ENCODE measurements around the gene RHOG.
"Not testable (repeated sequence)": the region's sequence is repeated elsewhere in the genome, so short reads cannot be mapped to it uniquely, and the experiment has no call there.

Gene RHOG

DNA sequence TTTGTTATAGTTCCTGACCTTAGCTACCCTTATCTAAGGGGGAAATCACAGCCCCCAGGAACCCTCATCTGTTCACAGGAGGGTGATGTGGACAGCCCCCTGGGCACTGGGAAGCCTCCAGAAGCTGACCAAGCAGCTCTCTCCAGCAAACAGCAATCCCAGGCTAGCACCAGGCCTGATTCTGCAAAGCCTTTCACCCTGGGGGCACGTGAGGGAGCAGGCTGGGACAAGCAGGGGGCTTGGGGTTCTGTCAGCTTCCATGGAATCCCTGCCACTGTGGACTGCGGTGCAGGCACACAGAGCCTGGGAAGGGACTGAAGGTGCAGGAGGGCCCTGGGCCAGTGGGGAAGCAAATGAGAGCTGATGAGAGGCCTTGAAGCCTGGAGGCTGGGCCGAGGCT lies 30.3 kb downstream of the RHOG start:
- no peak for DNase-seq (ENCODE audit: low spot score)

- DNase-seq (ENCODE audit: low spot score), result no peak
These were observed 31.2 kb downstream of the RHOG start for GRCh38 chr11:3809624-3809928.

DNA sequence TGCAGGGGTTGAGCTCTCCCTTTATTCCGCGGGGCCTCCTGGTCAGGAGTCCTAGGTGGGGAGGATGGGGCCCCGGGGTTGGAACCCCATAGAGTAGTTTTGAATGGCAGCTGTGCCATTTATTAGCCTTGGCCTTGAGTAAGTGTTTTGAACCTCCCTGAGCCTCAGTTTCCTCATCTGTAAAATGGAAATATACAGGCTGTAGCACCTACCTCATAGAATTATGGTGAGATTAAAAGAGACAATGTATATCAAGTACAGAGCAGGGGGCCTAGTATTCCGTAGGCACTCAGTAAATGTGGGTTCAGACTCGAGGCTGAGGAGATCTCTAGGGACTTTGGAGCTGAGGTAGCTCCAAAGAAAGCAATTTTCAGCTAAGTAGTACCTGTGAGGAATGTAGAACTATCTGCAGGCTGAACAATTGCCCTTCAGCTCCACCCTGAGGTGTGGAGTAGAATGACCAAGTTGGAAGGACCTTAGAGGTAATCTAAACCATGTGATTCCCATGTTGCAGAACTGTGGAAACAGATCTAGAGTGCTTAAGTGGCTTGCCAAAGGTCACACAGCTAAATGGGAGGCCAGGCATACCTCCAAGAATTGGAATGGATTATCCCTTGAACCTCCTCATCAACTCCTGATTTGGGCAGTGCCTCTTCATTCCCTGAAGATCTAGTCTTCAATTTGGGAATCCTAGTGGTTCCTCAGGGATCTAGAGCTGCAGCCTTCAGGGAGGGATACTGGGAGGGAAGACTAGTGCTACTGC lies 31.7 kb downstream of the RHOG start:
- DNase-seq (ENCODE audit: low spot score), result peak; percentile 67

DNA sequence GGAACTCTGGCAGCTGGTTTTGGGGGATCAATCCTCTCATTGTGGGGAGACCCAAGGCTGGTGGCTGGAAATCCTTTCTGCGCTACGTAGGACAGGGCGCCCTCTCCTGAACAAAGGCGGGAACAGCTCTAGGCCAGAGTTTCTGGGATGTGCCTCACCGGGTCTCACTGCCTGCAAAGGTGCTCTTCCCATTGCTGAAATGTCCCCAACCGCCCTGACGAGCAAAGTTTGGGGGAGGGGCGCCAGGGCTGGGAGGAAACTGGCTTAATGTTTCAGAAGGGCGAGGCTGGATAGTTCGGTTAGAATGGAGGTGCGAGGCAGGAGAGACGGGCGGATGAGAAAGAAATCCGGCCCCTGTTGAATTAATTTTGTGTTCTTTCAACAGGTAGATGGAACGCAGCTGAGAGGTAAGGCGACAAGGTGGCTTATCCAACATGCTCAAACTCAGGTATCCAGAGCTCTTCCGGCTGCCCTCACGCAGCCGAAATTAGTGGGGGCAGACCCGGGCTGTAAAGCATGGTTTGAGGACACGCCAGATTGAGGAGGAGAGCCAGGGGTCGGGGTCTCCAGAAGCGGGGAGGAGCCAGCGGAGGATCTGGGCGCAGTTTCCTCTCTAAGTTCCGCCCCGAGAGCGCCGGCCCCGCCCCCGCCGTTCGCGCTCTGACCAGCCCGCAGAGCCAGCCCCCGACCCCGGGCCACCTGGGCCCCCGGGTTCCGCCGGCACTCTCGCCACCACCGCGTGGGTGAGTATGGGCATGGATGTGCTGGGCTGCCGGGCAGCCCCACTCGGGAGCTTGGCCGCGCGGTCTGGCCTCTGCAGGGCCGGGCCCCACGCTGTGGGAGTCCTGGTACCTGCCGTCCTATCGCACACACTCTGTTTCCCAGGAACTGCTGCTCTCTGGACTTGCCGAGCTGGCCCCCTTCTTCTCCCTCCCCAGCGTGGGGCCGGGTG lies 32.6 kb downstream of the RHOG start, which contains the start of gene PGAP2:
PGAP2 (plus strand) TSS at position 652 of the 952 bp plus-strand sequence. CDS start 2,700 bp downstream, outside the sequence.
- peak; percentile 75 for DNase-seq (ENCODE audit: low spot score)

GRCh38 chr11:3803726-3804495 lies 36.8 kb downstream of the RHOG start:
- DNase-seq (ENCODE audit: low spot score), result no peak

GRCh38 chr11:3802011-3802790 lies 38.6 kb downstream of the RHOG start:
- no peak for DNase-seq (ENCODE audit: low spot score)

- no peak for DNase-seq (ENCODE audit: low spot score)
These were observed 40.9 kb downstream of the RHOG start for GRCh38 chr11:3799873-3800272.

- DNase-seq (ENCODE audit: low spot score), result no peak
These were observed 41.6 kb downstream of the RHOG start for GRCh38 chr11:3799143-3799542.

GRCh38 chr11:3797329-3798090 lies 43.2 kb downstream of the RHOG start, which contains the start of gene NUP98:
Gene NUP98, minus strand, starts transcription at chr11:3797554. Its CDS starts 15,437 bp downstream, at chr11:3782117.
- peak; percentile 100 for DNase-seq (ENCODE audit: low spot score)

GRCh38 chr11:3796801-3797328 lies 43.9 kb downstream of the RHOG start:
- DNase-seq (ENCODE audit: low spot score), result no peak

DNA sequence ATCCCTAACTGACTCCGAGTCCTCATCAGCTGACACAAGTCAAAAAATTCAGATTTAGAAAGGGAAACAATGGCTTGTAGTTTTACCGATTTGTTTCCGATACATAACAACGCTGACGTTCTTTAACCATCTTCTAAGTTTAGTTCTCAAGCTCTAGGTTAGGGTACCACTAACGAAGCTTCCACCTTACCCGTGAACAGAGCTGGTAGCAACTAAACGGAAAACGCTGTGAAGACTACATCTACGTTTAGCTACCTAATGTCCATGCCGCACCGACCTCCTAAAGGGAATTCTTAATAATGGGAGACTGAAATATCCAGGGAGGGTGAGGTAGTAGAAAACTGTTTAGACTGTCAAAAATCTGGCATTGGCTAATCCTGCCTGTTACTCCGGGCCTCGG lies 44.4 kb downstream of the RHOG start:
- DNase-seq (ENCODE audit: low spot score), result no peak

DNA sequence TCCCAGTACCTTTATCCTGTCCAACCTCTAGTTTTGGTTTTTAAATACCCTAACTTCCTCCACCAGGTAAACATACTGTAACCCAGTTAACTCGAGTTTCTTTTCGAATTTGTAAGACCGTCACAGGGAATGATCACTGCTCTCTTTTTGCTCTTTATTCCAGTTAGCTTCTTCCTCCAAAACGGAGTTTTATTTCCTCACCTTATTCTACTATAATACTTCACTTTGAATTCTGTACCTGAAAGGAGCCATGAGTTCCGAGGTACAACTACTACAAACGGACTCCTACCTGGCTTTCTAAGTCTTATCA lies 44.8 kb downstream of the RHOG start:
- no peak for DNase-seq (ENCODE audit: low spot score)

DNA sequence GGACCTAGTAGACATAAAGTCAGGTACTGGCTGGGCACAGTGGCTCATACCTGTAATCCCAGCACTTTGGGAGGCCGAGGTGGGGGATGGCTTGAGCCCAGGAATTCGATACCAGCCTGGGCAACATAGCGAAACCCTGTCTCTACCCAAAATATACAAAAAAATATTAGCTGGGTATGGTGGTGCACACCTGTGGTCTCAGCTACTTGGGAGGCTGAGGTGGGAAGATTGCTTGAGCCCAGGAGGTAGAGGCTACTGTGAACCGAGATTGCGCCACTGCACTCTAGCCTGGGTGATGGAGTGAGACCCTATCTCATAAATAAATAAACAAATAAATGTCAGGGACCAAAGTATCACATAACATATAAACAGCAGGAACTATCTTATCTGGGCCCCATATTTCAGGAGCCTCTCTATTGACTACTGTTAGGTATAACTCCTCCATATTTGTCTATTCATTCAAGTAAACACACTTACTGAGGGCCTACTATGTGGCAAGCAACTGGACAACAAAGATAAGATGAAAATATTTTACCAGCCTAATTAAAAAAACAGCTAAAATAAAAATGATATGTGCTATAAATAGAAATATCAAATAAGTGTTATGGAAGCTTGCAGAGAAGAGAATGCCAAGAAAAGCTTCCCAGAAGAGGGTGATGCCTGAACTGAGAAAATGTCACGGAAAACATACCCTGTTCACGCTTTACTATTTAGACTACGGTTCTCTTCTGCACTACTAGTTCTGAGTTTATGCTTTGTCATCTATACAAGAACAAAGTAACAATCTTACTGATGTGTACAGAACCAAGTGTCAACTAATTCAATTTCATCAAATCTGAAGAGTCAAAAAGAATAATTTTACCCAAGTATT lies 45.4 kb downstream of the RHOG start:
- no peak for DNase-seq (ENCODE audit: low spot score)

- DNase-seq (ENCODE audit: low spot score), result not testable (repeated sequence)
These were observed 46.4 kb downstream of the RHOG start for GRCh38 chr11:3794387-3794786.

- DNase-seq (ENCODE audit: low spot score), result no peak
These were observed 53.9 kb downstream of the RHOG start for GRCh38 chr11:3786781-3787428.

DNA sequence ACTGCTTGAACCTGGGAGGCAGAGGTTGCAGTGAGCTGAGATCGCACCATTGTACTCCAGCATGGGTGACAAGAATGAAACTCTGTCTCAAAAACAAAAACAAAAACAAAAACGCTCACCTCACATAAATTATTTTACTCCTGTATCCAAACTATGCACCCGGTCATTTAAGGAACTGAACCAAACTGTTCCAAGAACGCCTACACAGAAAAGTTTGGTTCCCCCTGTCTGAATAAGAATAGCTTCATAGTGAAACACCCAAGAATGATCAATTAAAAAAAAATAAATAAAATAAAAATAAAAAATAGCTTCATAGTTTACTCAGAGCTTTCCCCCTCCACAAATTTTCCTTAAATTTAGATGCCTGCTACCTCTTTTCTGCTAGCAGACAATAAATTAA lies 57.1 kb downstream of the RHOG start:
- DNase-seq (ENCODE audit: low spot score), result no peak

GRCh38 chr11:3782963-3783362 lies 57.8 kb downstream of the RHOG start:
- no peak for DNase-seq (ENCODE audit: low spot score)

DNA sequence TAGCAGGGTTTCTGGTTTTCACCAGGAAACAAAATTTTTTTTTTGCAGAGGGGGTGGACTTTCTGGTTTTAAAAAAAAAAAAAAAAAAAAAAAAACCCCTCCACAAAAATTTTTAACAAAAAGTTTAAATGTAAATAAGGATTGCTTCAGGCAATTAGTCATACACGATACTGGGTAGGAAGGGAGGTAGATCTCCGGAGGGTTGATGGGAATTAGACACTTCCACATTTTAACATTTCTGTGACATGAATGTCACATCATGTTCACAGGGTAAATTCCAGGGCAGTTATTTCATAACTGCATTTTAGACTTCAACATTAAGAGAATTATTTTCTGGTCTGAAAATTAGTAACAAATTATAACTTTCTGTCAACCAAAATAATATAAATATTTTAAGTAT lies 59.3 kb downstream of the RHOG start:
- no peak for DNase-seq (ENCODE audit: low spot score)

All from SK-N-DZ (cell line).